Parathyroid adenoma (tissue), 2 donors: ENCODE measurements around the gene FOXJ3.

Source experiments
- H2AFZ ChIP-seq: fragments of 300-600 bp; sonication (generic); one replicate; pipeline ENCODE4 v1.7.0; 2017; ENCODE audit warnings: antibody characterized with exemption, mild to moderate bottlenecking
- H3K27ac ChIP-seq: fragments of 300-600 bp; sonication (generic); one replicate; pipeline ENCODE4 v1.7.0; 2017
- H3K27me3 ChIP-seq: fragments of 300-600 bp; sonication (generic); one replicate; pipeline ENCODE4 v1.7.0; 2017; ENCODE audit warnings: low read length; ENCODE audit not compliant: control insufficient read depth, insufficient read depth
- H3K36me3 ChIP-seq: fragments of 300-600 bp; sonication (generic); one replicate; pipeline ENCODE4 v1.7.0; 2017; ENCODE audit warnings: low read length; ENCODE audit not compliant: control insufficient read depth, insufficient read depth
- H3K4me1 ChIP-seq: fragments of 300-600 bp; sonication (generic); one replicate; pipeline ENCODE4 v1.7.0; 2017; ENCODE audit warnings: control low read depth
- H3K4me2 ChIP-seq: fragments of 300-600 bp; sonication (generic); one replicate; pipeline ENCODE4 v1.7.0; 2017; ENCODE audit warnings: low read length
- H3K4me3 ChIP-seq: fragments of 300-600 bp; sonication (generic); one replicate; pipeline ENCODE4 v1.7.0; 2017; ENCODE audit warnings: low read depth, low read length
- H3K79me2 ChIP-seq: fragments of 300-600 bp; sonication (generic); one replicate; pipeline ENCODE4 v1.7.0; 2017; ENCODE audit warnings: control low read depth
- H3K9ac ChIP-seq: fragments of 300-600 bp; sonication (generic); one replicate; pipeline ENCODE4 v1.7.0; 2017; ENCODE audit warnings: mild to moderate bottlenecking
- H3K9me3 ChIP-seq: fragments of 300-600 bp; sonication (generic); one replicate; pipeline ENCODE4 v1.7.0; 2017; ENCODE audit warnings: low read length; ENCODE audit not compliant: control insufficient read depth
- TF ChIP-seq, protein P1 (sequence below): fragments of 300-600 bp; sonication (generic); IDR thresholded peaks from one replicate; pipeline ENCODE4 v1.7.0; 2017; ENCODE audit warnings: antibody characterized with exemption, mild to moderate bottlenecking
- donor health status: primary hyperparathyroidism.

FOXJ3 gene

DNA sequence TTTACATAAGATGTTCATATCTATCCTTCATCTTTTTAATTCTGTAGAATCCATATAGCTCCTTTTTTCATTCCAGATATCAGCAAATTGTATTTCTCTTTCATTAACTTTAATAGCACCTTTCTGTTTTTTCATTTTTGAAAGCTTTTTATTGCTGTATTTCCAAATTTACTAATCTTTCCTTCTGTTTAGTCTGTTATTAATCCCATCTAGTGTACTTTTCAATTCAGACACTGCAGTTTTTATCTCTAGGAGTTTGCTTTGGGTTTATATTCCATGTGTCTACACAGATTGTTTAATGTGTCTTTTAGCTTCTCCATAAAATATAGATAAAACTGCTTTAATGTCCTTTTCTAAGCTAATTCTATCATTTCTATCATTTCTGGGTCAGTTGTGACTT is 133.0 kb downstream of the FOXJ3 start:
- TF ChIP-seq, protein P1, sequence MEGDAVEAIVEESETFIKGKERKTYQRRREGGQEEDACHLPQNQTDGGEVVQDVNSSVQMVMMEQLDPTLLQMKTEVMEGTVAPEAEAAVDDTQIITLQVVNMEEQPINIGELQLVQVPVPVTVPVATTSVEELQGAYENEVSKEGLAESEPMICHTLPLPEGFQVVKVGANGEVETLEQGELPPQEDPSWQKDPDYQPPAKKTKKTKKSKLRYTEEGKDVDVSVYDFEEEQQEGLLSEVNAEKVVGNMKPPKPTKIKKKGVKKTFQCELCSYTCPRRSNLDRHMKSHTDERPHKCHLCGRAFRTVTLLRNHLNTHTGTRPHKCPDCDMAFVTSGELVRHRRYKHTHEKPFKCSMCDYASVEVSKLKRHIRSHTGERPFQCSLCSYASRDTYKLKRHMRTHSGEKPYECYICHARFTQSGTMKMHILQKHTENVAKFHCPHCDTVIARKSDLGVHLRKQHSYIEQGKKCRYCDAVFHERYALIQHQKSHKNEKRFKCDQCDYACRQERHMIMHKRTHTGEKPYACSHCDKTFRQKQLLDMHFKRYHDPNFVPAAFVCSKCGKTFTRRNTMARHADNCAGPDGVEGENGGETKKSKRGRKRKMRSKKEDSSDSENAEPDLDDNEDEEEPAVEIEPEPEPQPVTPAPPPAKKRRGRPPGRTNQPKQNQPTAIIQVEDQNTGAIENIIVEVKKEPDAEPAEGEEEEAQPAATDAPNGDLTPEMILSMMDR = no peak
- Histone ChIP-seq H3K27me3 (no peaks in the 10 kb centered on the region), H3K27ac (no peak overlapping the region), H3K4me2 (no peak overlapping the region), H2AFZ (no peak overlapping the region), H3K4me3 (no peak overlapping the region), H3K36me3 (no peaks in the 10 kb centered on the region), H3K4me1 (no peaks in the 10 kb centered on the region), H3K9me3 (peaks cover 3% of the 10 kb centered on the region), H3K9ac (no peak overlapping the region), H3K79me2 (peaks cover 3% of the 10 kb centered on the region)

DNA sequence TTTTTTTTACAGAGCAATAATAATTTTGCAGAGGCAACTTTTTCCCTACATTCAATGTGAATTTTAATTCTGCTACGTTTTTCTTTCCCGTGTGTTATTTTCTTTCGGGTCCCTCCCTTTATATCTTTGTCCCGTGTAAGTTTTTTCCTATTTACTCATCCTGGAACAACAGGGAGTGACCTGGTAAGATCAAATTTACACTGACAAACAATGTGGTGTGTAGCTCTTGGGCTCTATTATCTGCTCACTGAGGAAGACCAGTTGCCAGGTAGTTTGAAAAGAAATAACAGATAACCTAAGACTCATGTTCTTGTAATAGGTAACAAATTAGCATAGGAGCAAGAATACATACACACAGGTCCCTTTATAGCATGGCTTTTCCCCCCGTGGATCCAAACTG is 136.8 kb downstream of the FOXJ3 start:
- no peaks in the 10 kb centered on the region for H3K27me3 ChIP-seq
- H3K4me3 ChIP-seq = no peak overlapping the region
- no peaks in the 10 kb centered on the region for H3K4me1 ChIP-seq
- no peak overlapping the region for H3K9ac ChIP-seq
- TF ChIP-seq, protein P1 = no peak
- H3K4me2 ChIP-seq = no peak overlapping the region
- H2AFZ ChIP-seq = no peak overlapping the region
- H3K36me3 ChIP-seq = no peaks in the 10 kb centered on the region
- H3K9me3 ChIP-seq = peaks cover 3% of the 10 kb centered on the region
- H3K79me2 ChIP-seq = no peaks in the 10 kb centered on the region
- no peak overlapping the region for H3K27ac ChIP-seq

DNA sequence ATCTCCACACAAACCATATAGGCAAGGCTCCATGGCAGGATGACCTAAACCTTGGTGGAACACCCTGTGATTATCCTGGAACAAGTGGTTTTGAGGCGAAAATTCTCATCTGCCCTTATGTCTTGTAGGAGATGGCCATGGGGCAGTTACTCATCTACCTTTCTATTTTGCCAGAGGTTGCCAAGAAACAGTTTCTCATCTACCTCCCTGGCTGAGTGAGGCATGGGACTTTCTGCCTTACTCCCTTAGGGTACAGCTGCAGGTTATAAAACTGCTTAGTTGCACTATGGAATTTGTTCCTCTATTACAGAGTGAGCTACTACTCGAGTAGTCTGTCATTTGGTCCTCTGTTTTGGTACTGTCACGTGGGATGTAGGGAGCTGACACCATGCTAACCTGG is 139.2 kb downstream of the FOXJ3 start:
- H3K36me3 ChIP-seq = no peaks in the 10 kb centered on the region
- no peaks in the 10 kb centered on the region for H3K27me3 ChIP-seq
- no peak overlapping the region for H3K4me2 ChIP-seq
- H3K9me3 ChIP-seq = no peaks in the 10 kb centered on the region
- H3K79me2 ChIP-seq = no peaks in the 10 kb centered on the region
- no peak overlapping the region for H3K9ac ChIP-seq
- H3K4me3 ChIP-seq = no peak overlapping the region
- no peak overlapping the region for H2AFZ ChIP-seq
- H3K4me1 ChIP-seq = no peaks in the 10 kb centered on the region
- H3K27ac ChIP-seq = no peak overlapping the region
- TF ChIP-seq, protein P1 = no peak

DNA sequence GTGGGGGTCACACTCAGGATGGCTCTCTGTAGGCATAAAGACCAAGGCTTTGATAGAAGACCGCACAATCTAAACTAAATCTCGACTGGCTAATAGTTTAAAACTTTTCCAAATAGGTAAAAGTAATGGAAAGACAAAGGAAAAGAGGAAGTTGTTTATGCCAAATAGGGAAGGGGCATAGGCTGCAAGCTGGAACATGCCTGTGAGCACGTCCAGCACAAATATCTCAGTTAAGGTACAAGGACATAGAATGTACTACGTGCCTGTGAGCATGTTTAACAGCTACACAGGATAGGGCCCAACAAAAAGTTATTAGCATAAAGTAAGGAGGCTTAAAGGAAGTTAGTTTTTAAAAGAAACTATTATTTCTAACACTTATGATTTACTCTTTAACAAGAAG is 142.9 kb downstream of the FOXJ3 start:
- Histone ChIP-seq H3K4me2 (no peak overlapping the region), H3K9me3 (no peaks in the 10 kb centered on the region), H3K27ac (no peak overlapping the region), H3K4me3 (no peak overlapping the region), H2AFZ (no peak overlapping the region), H3K9ac (no peak overlapping the region), H3K36me3 (no peaks in the 10 kb centered on the region), H3K79me2 (peaks cover 3% of the 10 kb centered on the region), H3K27me3 (no peaks in the 10 kb centered on the region), H3K4me1 (no peaks in the 10 kb centered on the region)
- TF ChIP-seq, protein P1 = no peak

DNA sequence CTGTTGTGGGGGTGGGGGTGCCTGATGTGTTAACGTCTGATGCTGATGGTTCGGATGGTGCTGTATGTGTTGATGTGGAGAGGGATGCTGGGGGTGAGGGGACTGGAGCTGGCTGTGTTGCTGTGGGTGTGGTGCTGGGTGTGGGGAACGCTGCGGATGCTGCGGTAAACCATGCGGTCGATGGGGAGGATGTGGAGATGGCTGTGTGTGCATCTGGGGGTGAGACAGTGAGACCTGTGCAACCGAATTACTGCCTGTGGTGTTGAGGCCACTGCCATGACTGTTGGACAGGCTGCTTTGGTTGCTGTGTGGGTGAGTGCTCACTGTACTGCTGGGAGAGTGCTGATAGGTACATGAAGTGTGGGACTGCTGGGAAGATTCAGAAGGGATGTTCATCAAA is 143.7 kb downstream of the FOXJ3 start:
- Histone ChIP-seq H3K4me2 (no peak overlapping the region), H3K4me1 (no peaks in the 10 kb centered on the region), H3K9ac (no peak overlapping the region), H3K27ac (no peak overlapping the region), H3K9me3 (no peaks in the 10 kb centered on the region), H3K4me3 (no peak overlapping the region), H2AFZ (no peak overlapping the region), H3K36me3 (no peaks in the 10 kb centered on the region), H3K27me3 (no peaks in the 10 kb centered on the region), H3K79me2 (peaks cover 3% of the 10 kb centered on the region)
- TF ChIP-seq, protein P1 = no peak
